Hippocampal formation (tissue), 2 donors: ENCODE results near the gene YJU2.
"Not testable (repeated sequence)": the region's sequence is repeated elsewhere in the genome, so short reads cannot be mapped to it uniquely, and the experiment has no call there.

Source experiments
- DNase-seq, 2 donors: peaks; one replicate each; lab custom pipeline; 2025; lab: John Stamatoyannopoulos, UW

The YJU2 gene

GRCh38 chr19:4246767-4247593 lies at the start of gene YJU2:
Gene YJU2 (plus strand): TSS chr19:4247080. CDS start chr19:4247147, 67 bp downstream.
- peak; percentile 92 to 93 for DNase-seq

- no peak for DNase-seq
Measured at GRCh38 chr19:4197228-4197624, 49.7 kb upstream of the YJU2 start.

DNA sequence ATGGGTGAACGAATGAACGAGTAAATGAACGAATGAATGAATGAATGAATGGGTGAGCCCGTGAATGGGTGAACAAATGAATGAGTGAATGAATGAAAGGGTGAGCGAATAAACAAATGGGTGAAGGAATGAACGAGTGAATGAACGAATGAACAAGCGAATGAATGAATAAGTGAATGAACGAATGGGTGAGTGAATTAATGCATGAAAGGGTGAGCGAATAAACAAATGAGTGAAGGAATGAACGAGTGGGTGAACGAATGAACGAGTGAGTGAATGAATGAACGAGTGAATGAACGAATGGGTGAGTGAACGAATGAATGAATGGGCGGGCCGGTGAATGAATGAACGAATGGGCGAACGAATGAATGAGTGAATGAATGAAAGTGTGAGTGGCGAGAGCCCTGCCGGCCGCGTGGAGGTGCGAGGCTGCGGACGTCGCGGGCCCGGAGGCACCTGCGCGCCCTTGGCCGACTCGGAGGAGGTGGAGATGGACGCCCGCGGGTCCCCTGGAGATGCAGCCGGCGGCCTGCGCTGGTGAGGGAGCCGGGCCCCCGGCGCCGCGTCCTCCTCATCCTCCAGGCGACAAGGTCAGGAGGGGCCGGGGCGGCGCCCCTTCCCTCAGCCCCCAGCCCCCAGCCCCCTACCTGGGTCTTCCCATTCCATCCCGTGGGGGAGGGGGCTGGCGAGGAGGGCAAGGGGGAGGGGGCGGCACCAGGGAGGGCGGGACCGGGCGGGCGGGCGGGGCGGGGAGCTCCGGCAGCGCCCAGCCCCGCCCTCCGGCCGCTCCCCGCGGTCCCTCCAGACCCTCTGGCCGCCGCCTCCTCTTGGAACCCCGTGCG lies 49.0 kb upstream of the YJU2 start:
- DNase-seq, result no peak

GRCh38 chr19:4198467-4199126 lies 48.3 kb upstream of the YJU2 start:
- DNase-seq, result no peak

DNA sequence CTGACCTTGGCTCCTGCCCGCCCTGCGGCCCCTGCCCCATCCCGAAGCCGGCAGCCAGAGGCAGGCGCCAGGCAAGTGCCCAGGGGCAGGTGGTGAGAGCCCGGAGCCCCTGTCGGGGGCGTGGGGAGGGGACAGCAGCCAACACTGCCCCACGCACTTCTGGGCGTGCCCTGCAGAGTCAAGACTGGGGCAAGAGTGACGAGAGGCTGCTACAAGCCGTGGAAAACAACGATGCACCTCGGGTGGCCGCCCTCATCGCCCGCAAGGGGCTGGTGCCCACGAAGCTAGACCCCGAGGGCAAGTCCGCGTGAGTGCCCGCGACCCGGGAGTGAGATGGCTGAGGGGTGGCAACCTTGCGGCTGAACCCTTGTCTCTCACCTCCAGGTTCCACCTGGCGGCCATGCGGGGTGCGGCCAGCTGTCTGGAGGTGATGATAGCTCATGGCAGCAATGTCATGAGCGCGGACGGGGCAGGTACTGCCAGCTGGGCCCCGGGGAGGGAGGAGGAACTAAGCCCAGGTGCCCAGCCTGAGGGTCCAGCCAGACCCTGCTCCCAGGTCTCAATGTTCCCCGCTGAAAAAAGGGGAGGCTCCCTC lies 47.1 kb upstream of the YJU2 start:
- DNase-seq, result no peak

GRCh38 chr19:4200940-4201542 lies 45.8 kb upstream of the YJU2 start:
- DNase-seq, result no peak

DNA sequence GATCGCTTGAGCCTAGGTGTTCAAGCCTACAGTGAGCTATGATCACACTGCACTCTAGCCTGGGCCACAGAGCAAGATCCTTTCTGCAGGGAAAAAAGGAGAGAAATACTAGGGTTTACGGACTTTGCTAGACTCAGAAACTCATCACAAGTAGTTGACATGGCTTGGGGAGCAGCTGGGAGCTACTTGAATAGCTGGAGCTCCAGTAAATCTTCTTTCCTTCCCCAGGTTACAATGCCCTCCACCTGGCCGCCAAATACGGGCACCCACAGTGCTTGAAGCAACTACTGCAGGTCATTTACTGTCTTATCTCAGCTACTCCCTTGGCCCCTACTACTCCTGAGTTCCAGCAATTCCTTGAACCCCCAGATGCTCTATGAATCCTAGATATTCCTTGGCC lies 45.1 kb upstream of the YJU2 start:
- DNase-seq, result no peak

DNA sequence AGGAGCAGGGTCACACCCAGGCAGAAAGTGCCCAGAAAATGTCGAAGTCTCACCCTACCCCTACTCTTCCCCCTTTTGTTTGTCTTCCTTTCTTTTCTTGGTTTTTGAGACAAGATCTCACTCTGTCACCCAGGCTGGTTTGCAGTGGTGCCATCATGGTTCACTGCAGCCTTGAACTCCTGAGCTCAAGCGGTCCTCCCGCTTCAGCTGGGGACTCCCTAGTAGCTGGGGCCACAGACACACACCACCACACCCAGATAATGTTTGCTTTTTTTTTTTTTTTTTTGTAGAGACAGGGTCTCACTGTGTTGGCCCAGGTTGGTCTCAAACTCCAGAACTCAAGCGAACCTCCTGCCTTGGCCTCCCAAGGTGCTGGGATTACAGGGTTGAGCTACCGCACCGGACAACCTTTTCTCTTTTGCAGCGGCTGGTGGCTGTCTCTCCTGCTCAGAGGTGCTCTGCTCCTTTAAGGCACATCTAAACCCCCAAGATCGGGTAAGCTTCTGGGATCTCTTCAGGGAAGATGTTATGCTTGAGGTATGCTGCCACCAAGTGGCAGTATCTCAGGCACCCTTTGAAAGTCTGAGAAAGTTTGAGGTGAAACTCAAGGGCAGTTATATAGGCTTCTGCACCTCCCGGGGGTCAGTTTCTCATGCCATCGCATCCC lies 39.9 kb upstream of the YJU2 start:
- no peak for DNase-seq

GRCh38 chr19:4208385-4209094 lies 38.3 kb upstream of the YJU2 start:
- no peak for DNase-seq

- DNase-seq, result no peak
Measured at GRCh38 chr19:4210166-4210731, 36.6 kb upstream of the YJU2 start.

GRCh38 chr19:4213116-4213515 lies 33.8 kb upstream of the YJU2 start:
- no peak for DNase-seq

- no peak for DNase-seq
Measured at GRCh38 chr19:4215807-4216206, 31.1 kb upstream of the YJU2 start.

DNA sequence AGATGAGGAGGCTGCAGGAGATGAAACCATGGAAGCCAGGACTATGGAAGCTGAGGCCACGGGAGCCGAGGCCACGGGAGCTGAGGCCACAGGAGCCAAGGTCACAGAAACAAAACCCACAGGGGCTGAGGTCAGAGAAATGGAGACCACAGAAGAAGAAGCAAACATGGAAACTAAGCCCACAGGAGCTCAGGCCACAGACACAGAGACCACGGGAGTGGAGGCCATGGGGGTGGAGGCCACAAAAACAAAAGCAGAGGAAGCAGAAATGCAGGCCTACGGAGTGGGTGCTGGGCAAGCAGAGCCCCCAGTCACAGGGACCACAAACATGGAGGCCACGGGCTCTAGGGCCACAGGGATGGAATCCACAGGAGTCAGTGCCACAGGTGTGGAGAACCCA lies 30.0 kb upstream of the YJU2 start:
- DNase-seq, result no peak

- DNase-seq, result no peak
Measured at GRCh38 chr19:4217429-4218264, 29.2 kb upstream of the YJU2 start.

DNA sequence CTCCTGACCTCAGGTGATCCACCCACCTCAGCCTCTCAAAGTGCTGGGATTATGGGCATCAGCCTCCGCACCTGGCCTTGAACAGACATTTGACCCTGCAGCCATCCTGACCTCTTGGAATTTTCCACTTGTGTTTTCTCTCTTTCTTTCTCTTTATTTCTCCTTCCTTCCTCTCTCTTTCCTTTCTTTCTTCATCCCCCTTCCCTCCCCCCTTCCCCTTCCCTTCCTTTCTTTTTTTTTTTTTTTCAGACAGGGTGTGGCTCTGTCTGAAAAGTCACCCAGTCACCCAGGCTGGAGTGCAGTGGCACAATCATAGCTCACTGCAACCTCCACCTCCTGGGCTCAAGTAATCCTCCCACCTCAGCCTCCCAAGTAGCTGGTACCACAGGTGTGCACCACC lies 28.4 kb upstream of the YJU2 start:
- not testable (repeated sequence) for DNase-seq

DNA sequence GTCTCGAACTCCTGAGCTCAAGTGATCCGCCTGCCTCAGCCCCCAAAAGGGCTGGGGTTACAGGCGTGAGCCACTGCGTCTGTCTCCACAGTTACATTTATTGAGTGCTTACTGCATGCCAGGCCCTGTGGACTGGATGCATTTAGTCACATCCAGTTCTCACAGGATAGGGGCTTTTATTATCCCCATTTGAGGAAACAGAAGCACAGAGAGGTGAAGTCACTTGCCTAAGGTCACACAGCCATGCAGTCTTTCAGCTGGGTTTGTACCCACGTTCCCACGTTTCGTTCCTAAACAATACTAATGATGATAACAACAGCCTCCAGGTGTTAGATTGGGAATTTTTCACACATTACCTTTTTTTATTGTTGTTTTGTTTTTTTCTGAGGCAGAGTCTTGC lies 26.7 kb upstream of the YJU2 start:
- no peak for DNase-seq

- DNase-seq, result no peak
Measured at GRCh38 chr19:4224470-4224869, 22.4 kb upstream of the YJU2 start.

GRCh38 chr19:4225885-4226284 lies 21.0 kb upstream of the YJU2 start:
- no peak for DNase-seq

DNA sequence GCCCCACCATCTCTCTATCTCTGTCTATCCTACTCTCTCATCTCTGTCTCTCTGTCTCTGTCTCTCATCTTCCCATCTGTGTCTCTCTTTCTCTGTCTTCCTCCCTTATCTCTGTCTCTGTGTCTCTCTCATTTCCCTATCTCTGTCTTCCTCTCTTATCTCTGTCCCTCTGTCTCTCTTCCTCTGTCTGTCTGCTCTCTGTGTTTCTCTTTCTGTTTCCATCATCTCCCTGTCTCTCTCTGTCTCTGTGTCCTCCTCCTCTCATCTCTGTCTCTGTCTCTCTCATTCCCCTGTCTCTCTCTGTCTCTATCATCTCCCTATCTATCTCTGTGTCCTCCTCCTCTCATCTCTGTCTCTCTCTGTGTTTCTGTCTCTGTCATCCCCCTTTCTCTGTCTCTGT lies 19.1 kb upstream of the YJU2 start:
- no peak for DNase-seq
